Activated CD8-positive, alpha-beta memory T cell treated with anti-CD3 and anti-CD28 coated beads, Interleukin-2, amount 50 U/mL, for 1 hour (primary cell): Measurements from ENCODE around the gene KCNE2.
"Not testable (repeated sequence)": the region's sequence is repeated elsewhere in the genome, so short reads cannot be mapped to it uniquely, and the experiment has no call there.

Experiments used
- DNase-seq: peaks from one replicate; pipeline ENCODE4 v3.0.0-alpha.2; 2020; ENCODE audit errors: extremely low read depth

Gene KCNE2

DNA sequence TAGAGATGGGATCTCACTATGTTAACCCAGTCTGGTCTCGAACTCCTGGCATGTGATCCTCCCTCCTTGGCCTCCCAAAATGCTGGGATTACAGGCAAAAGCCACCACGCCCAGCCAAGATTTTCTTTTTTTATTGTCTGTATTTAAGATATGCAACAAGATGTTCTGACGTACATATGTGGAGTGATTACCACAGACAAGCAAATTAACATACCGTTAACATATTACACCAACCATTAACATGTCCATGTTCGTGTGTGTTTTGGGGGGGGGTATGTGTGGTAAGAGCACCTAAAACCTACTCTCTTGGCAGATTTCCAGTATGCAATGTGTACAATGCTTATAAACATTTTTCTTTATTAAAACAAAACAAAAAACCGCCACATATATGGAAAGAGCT, 10.6 kb upstream of the KCNE2 start:
- no peak for DNase-seq

DNA sequence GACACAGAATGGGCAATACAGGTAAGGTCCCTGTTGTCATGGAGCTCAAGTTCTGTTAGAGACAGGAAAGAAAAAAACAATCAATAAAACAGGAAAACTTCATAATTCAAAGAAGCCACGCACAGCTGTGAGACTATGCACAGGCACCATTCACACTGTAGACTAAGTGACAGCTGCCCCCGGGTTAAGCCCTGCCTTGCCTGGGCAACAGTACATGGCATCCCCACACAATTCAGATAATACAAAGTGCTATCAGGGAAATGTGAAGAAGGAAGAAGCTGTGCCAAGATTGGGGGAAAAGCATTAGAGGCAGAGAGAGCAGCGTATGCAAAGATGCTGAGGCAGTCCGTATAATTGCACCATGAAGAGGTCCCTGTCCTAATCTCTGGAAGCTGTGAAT, 9.0 kb upstream of the KCNE2 start:
- no peak for DNase-seq

DNA sequence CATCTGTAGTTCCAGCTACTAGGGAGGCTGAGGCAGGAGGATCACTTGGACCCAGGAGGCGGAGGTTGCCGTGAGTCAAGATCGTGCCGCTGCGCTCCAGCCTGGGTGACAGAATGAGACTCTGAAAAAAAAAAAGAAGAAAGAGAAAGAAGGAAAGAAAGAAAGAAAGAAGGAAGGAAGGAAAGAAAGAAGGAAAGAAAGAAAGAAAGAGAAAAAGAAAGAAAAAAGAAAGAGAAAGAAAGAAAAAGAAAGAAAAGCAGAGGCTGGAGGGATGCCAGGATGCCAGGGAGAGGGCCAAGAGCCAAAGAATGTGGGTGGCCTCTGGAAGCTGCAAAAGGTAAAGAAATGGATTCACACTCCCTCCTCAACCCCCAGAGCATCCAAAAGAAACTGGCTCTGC, 8.2 kb upstream of the KCNE2 start:
- DNase-seq = no peak

DNA sequence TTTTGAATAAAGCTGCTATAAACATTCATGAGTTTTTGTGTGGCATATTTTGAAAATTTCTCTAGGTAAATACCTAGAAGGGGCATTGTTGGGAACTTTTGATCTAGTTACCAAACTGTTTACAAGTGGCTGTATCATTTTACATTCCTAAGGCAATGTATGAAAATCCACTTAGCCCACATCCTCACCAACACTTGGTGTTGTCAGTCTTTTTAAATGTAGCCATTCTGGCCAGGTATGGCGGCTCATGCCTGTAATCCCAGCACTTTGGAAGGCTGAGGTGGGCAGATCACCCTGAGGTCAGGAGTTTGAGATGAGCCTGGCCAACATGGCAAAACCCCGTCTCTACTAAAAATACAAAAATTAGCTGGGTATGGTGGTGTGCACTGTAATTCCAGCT, 5.9 kb upstream of the KCNE2 start:
- DNase-seq = no peak

DNA sequence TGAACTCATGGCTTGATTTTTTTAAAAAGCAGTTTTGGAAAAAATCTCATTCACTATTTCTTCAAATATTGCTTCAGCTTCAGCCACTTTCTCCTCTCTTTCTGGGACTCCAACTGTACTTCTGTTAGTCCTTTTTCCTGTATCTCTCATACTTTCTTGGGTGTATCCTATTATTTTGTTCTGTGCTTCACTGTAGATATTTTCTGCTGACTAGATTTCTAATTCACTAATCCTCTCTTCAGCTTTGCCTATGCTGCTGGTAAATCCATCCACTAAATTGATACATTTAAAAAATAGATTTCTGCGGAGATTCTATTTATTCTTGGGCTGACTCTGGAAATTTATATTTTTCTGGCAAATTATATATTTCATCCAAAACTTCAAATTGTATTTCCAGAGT, 4.9 kb upstream of the KCNE2 start:
- no peak for DNase-seq

DNA sequence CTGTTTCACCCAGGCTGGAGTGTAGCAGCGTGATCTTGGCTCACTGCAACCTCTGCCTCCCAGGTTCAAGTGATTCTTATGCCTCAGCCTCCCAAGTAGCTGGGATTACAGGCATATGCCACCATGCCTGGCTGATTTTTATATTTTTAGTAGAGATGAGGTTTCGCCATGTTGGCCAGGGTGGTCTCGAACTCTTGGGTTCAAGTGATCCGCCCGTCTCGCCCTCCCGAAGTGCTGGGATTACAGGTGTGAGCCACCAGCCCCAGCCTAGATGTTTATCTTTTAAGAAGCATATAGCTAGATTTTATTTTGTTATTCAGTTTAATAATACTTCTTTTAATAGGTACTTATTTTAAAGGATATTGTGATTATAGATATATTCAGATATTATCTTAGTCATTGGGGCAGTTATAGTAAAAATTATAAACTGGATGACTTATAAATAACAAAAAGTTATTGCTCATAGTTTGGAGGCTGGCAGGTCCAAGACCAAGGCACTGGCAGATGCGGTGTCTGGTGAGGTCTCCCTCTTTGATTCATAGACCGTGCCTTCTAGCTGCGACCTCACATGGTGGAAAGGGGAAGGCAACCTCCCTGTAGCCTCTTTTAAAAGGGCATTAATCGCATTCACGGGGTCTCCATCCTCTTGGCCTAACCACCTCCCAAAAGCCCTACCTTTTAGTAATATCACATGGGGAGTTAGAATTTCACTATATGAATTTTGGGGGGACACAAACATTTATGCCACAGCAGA, 3.1 kb upstream of the KCNE2 start:
- no peak for DNase-seq

DNA sequence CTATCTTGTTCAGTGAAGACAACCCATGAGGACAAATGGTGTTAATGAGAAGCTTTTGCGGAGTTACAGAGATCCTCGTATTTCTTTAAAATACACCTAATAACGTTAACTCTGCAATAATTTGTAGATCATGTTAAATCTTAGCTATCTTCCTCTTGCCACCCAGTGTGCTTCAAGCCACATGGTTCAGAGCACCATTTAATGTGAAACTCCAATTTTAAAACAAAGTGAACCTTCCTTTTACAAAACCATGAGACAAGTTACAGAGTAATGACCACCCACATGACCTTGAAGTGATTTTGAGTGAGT, 1.7 kb upstream of the KCNE2 start:
- DNase-seq = no peak

DNA sequence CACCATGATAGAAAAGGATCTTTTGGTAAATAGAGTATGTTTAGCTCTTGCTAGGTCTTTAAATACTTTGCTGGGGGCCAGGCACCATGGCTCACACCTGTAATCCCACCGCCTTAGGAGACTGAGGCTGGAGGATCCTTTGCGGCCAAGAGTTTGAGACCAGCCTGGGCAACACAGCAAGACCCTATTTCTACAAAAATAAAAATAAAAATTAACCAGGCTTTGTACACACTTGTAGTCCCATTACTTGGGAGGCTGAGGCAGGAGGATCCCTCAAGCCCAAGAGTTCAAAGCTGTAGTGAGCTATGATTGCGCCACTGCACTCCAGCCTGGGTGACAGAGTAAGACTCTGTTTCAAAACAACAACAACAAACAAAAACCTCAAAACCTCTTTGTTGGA, 1.1 kb upstream of the KCNE2 start:
- no peak for DNase-seq

DNA sequence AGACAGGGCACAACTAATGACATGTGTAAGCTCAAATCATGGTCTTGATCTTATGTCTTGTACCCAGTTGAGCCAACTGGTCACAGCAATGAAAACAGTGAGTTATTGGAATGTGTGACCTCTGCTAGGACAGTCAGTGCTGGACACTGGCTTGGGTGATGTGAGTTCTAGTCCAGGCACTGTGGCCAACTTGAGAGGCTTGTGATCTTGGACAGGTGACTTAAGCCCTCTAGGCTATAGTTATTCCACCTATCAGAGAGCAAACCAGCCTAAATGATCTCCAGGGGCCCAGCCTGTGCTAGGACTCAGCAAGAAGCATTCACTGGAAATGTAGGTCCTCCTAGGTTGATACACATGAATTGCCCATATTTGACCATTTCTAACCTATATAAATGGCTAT, 1.1 kb downstream of the KCNE2 start:
- no peak for DNase-seq

DNA sequence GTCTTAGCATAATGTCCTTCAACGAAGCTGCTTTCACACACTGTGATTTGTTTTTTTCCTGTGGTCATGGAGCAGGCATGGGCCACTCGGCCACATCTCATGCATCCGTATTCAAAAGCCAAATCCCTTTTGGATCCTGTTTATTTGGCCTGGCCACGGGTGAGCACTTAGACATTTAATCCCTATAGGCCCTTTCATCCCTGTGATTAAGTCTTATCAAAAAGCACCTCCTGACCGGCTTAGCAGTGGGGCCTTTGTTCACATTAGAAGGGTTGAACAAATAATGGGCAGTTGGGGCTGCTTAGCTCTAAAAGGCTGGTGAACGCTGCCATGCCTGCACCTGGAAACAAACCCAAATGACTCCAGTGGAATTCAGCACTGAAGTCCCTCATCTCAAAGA, 2.0 kb downstream of the KCNE2 start:
- no peak for DNase-seq

DNA sequence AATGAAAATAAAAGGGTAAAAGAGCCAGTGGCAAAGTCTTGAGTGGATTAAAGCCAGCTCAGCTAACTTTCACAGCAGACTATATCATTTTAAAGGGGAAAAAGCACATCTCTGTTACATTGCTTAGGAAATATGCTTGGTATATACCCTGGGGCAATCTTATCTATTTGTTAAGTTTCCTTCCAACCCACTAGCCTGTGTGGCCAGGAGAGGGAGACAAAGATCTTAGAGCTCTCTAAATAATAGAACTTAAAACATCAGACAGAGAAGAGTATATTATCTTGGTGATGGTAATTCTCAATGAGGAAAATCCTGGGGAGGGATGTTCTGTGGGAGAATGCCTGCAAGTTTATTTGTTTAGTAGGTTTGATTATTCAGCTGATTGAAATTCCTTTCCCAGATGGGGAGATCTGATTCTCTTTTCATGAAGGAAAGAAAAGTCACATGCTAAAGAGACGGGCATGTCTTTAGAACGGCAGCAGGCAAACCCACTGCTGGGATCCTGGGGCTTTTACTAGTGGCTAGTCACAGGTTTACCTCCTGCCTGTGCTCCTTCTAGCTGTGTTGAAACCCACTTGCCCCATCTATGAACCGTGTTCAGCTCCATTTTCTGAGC, 3.6 kb downstream of the KCNE2 start:
- no peak for DNase-seq

DNA sequence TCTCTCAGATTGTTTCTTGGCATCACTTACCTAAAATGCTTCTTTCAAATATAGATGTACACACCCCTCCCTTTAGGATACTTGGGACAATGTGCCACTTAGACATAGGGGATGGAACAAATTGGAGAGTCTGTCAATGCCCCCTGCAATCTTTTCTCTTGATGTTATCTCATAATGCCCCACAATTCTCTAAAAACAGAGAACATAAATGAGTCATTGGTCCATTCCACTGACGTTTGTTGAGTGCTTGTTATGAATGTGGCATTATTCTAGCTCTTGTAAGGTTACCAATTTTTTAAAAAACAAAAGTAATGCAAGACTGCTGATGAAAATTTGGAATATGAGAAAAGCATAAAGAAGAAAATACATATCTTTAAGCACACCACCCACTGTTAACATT, 5.9 kb downstream of the KCNE2 start:
- DNase-seq = no peak

DNA sequence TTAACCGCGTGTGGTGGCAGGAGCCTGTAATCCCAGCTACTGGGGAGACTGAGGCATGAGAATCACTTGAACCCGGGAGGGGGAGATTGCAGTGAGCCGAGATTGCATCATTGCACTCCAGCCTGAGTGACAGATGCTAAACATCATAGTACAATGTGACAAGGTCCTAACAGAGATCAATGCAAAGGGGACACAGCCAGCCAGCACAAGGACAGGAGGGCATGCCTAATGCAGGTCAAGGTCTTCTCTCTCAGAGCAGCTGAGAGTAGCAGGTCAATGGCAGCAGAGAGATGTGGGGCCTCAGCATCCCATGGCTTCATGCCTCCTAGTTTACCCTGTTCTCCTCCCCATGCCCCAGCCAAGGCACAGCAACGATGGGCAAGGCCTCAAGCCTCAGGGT, 8.5 kb downstream of the KCNE2 start:
- DNase-seq = no peak

DNA sequence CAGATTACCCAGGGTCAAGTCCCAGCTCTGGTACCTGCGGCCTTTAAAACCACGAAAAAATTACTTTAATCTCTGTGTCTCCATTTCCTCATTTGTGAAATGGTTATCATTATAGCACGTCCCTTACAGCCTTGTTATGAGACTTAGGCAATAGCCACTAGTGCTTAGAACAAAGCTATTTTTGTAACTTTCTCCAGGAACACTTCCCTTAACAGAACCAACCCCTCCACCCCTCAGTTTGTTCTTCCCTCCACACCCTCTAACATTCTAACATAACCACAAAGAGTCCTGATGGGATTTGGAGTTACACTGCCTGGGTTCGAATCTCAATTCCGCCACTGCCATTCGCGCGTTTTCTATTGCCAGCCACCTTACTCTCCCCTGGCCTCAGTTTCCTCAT, 10.7 kb downstream of the KCNE2 start:
- not testable (repeated sequence) for DNase-seq

DNA sequence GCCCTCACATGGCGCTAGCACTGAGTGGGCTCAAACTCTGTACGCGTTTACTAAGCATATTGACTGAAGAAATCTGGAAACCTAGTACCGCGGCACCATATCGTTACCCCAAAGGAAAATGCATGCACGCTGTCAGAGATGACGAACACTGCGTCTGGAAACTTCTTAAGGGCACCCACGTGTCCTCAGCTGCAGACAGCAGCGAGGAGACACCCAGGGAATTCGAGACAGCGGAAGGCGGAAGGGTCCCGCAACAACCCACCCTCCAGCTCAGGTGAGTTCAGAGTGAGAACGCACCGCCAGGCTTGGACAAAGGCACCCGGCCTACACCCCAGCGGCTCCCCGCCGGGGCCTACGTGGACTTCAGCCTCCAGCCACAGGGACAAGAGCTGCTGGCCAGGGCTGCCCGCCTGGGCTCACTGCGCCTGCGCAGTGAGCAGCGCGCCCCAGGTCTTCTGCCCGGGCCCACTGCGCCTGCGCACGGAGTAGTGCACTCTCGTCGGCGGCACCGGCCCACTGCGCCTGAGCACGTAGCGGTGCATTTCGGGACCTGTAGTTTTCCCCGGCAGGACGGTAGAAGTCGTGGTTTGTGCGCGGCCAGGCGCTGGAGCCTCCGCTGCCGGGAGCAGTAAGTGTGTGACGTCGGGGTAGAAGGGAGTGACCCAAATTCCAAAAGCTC, 11.3 kb downstream of the KCNE2 start, which contains the start of gene SMIM11:
SMIM11 (plus strand) TSS at position 568 of the 679 bp plus-strand sequence. CDS start 3,998 bp downstream, outside the sequence.
- not testable (repeated sequence) for DNase-seq

DNA sequence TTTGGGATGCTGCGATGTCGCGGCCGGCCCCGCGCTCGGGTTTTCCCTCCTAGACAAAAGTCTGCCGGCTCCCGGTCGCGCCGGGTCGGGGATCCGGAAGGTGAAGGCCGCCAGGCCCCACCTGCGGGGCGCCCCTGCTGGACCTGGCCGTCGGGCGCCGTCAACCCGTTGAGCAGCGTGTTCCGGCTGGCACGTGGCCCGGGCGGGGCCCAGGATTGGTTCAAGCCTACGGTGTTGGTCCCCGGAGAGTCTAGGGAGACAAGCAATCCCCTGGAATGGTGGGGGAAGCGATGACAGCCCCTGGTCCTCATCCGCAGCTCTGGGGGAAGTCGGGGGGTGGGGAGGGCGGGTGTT, 11.8 kb downstream of the KCNE2 start:
- DNase-seq = not testable (repeated sequence)

DNA sequence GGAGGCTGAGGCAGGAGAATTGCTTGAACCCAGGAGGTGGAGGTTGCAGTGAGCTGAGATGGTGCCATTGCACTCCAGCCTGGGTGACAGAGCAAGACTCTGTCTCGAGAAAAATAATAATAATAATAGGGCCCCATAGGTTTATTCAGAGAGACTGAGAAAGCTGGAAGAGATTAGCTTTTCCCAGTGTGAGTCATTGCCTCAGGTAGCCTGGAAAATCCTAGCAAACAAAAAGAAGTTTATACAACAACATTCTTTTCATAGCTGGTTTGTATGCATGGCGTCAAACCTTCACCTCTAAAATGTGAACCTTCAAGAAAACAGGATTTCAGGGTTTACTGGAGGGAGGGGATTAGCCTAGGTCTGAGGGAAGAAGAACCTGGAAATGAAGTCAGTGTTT, 19.3 kb downstream of the KCNE2 start:
- DNase-seq = not testable (repeated sequence)

DNA sequence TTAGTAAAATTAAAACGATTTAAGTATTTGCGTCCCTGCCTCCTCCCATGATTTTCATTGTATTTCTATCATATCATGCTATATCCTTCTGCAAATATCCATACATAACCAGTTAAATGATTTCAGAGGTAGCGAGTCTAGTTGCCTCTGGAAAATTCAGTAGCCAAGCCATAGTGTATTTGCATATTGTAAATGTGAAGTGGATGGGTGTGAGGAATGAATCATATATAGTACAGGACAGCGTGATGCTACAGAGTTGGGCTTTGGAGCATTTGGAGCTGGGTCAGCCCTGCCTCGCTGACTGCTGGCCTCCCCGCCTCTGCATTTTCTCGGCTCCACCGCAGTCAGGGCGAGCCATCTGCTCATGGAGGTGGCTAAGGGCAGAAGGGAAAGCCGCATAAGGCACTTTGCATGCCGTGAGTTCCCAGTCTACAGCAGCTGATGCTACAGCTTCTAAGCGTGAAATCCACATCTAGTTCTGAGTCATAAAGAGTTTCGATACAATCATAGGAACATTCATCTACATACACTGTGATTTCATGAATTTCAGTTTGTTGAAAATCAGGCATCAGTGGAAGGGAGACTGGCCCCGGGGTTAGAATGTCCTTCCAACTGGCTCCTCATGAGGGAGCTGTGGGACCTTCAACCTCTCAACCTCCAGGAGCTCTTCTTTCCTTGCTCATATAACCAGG, 20.1 kb downstream of the KCNE2 start:
- not testable (repeated sequence) for DNase-seq

DNA sequence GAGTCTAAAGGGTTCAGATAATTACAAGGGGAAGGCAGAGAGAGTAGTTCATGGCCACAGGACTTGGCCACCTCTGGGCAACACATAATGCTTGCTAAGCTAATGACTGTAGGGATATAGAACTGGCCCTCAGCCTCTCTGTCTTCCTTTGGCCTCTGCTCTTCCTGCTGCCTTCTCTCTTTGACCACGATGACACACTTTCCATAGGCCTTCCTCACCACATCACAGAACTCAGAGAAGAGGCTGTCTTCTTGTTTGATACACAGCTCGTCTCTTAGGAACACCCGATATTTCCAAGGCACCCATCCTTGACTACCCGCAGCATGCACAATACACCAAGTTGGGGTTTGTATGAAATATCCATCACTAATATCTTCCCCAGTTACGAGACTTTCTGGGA, 36.7 kb downstream of the KCNE2 start:
- DNase-seq = not testable (repeated sequence)

DNA sequence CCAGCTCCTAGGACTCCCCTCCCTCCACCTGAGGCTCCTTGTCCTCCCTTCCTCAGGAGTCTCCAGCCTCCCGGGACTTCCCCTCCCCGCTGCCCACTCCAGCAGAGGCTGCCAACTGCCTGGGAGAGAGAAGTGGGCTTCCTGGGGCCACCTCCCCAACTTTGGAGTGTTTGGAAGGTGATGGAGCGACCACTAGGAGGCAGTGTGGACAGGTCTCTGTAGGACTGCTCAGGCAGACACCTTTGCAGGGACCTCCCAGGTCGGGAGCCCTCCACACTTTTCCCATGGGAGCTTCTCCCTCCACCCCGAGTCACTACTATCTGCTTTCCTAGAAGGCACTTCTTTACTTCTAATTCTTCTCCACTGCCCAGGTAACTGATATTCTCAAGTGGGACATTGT, 40.9 kb downstream of the KCNE2 start:
- not testable (repeated sequence) for DNase-seq

DNA sequence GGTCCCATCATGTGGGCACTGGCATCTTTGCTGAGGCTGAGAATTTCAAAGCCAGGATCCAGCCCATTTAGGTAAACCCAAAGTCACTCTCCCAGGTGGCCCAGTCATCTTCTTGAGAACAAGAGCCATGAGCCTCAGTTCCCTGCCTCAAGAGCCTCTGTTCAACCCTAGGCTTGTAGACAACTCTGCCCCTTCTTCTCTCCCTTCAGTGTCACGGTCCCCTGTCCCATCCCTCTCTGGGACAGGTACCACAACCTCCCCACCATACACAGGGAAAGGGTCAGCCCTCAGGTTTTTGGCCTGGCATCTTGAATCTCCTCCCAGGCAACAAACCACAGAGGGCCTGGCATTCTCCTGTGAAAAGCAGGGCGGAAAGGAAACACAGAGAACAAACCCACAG, 41.9 kb downstream of the KCNE2 start:
- DNase-seq = not testable (repeated sequence)

DNA sequence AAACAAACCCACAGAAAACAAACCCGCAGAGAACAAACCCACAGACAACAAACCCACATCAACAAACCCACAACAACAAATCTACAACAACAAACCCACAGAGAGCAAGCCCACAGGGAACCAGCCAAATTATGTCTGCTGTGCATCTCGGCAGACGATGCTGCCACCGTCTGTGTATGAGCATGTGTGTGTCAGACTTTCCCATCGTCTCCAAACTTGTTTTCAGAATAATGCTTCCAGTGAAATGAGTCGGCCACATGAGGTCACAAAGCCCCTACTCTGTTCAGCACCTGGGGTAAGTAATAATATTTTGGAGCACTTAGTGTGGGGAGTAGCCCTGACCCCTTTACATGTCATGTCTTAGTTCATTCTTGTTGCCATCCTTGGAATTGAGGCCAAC, 42.3 kb downstream of the KCNE2 start:
- not testable (repeated sequence) for DNase-seq

DNA sequence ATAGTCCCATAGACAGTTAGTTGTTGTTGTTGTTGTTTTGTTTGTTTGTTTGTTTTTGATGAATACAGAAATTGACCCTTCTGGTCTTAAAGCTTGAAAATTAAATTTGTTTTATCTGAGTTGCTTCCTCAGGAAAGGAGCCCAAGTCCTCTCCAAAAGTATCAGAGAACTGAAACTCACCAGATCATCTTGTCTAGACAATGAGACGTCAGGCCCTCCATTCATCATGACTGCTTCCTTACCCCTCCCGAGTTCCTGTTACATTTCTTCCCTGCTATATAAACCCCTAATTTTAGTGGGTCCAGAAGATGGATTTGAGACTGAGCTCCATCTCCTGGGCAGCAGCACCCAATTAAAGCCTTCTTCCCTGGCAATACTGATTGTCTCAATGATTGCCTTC, 42.9 kb downstream of the KCNE2 start:
- not testable (repeated sequence) for DNase-seq
